ENCODE measurements around the gene FHOD3. TPM values are rescaled to one million over a fixed set of nuclear protein-coding genes. Genes with fewer than 3 reads are reported as not detected.
A peak's percentile ranks its signal among the peaks of the same experiment; 100 is the strongest.
"Not testable (repeated sequence)": the region's sequence is repeated elsewhere in the genome, so short reads cannot be mapped to it uniquely, and the experiment has no call there.

FHOD3 gene
- total and polyA plus RNA-seq, 10 donors = 1.2 to 2.7 (median 1.9) TPM

GRCh38 chr18:36812678-36813077 lies 515.2 kb downstream of the FHOD3 start:
- peak overlapping the region in 4 of 8 donors; percentile 17 to 59 (median 42) for H3K27ac ChIP-seq
- no peaks in the 10 kb centered on the region for H3K27me3 ChIP-seq (replicated peaks in 1 of 7)
- intact Hi-C loops (cut with DNase I; ENCODE audit: low total_unique reads) = no loop called here
- TF ChIP-seq POLR2AphosphoS5 (IDR thresholded peaks at IDR 0.05) = peak in 1 of 3 donors; percentile 44
- TF ChIP-seq, protein P1, sequence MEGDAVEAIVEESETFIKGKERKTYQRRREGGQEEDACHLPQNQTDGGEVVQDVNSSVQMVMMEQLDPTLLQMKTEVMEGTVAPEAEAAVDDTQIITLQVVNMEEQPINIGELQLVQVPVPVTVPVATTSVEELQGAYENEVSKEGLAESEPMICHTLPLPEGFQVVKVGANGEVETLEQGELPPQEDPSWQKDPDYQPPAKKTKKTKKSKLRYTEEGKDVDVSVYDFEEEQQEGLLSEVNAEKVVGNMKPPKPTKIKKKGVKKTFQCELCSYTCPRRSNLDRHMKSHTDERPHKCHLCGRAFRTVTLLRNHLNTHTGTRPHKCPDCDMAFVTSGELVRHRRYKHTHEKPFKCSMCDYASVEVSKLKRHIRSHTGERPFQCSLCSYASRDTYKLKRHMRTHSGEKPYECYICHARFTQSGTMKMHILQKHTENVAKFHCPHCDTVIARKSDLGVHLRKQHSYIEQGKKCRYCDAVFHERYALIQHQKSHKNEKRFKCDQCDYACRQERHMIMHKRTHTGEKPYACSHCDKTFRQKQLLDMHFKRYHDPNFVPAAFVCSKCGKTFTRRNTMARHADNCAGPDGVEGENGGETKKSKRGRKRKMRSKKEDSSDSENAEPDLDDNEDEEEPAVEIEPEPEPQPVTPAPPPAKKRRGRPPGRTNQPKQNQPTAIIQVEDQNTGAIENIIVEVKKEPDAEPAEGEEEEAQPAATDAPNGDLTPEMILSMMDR (IDR thresholded peaks at IDR 0.05 in 8 of 11, conservative IDR thresholded peaks at IDR 0.05 in 3 of 11) = no peak
- no peak for TF ChIP-seq POLR2A (IDR thresholded peaks at IDR 0.05)
- peaks cover 0 to 83% (median 3%) of the 10 kb centered on the region in 6 donors for H3K36me3 ChIP-seq
- 72 to 88% (median 86%) methylated on average over 3 of the region's 3 CpGs for WGBS, 5 donors
- peaks cover 0 to 16% (median 7%) of the 10 kb centered on the region in 6 donors for H3K4me1 ChIP-seq
- DNase-seq = no peak
- no peaks in the 10 kb centered on the region for H3K9me3 ChIP-seq
- H3K4me3 ChIP-seq = no peak overlapping the region

GRCh38 chr18:36813101-36813775 lies 515.7 kb downstream of the FHOD3 start:
- Histone ChIP-seq H3K4me1 (peaks cover 0 to 16% (median 7%) of the 10 kb centered on the region in 6 donors), H3K36me3 (peaks cover 0 to 83% (median 6%) of the 10 kb centered on the region in 6 donors), H3K4me3 (no peak overlapping the region), H3K27ac (peak overlapping the region in 4 of 8 donors; percentile 17 to 59 (median 42)), H3K9me3 (no peaks in the 10 kb centered on the region), H3K27me3 (replicated peaks in 1 of 7) (no peaks in the 10 kb centered on the region)
- 74 to 89% (median 82%) methylated on average over 4 of the region's 4 CpGs for WGBS, 5 donors
- intact Hi-C loops (cut with DNase I; ENCODE audit: low total_unique reads) = no loop called here
- TF ChIP-seq POLR2AphosphoS5 (IDR thresholded peaks at IDR 0.05) (no peak), POLR2A (IDR thresholded peaks at IDR 0.05) (no peak)
- TF ChIP-seq, protein P1 (IDR thresholded peaks at IDR 0.05 in 8 of 11, conservative IDR thresholded peaks at IDR 0.05 in 3 of 11) = no peak
- no peak for DNase-seq

GRCh38 chr18:36813824-36814223 lies 516.3 kb downstream of the FHOD3 start:
- intact Hi-C loops (cut with DNase I; ENCODE audit: low total_unique reads) = no loop called here
- TF ChIP-seq POLR2A (IDR thresholded peaks at IDR 0.05) (no peak), POLR2AphosphoS5 (IDR thresholded peaks at IDR 0.05) (no peak)
- TF ChIP-seq, protein P1 (IDR thresholded peaks at IDR 0.05 in 8 of 11, conservative IDR thresholded peaks at IDR 0.05 in 3 of 11) = no peak

GRCh38 chr18:36814994-36815393 lies 517.5 kb downstream of the FHOD3 start:
- no peak overlapping the region for H3K4me3 ChIP-seq
- intact Hi-C loops (cut with DNase I; ENCODE audit: low total_unique reads) = no loop called here
- no peak for DNase-seq
- TF ChIP-seq POLR2AphosphoS5 (IDR thresholded peaks at IDR 0.05) (no peak), POLR2A (IDR thresholded peaks at IDR 0.05) (no peak)
- TF ChIP-seq, protein P1 (IDR thresholded peaks at IDR 0.05 in 8 of 11, conservative IDR thresholded peaks at IDR 0.05 in 3 of 11) = no peak
- no peak overlapping the region for H3K27ac ChIP-seq
- peaks cover 0 to 11% (median 4%) of the 10 kb centered on the region in 6 donors for H3K4me1 ChIP-seq
- H3K9me3 ChIP-seq = no peaks in the 10 kb centered on the region
- H3K27me3 ChIP-seq (replicated peaks in 1 of 7) = no peaks in the 10 kb centered on the region
- 45 to 100% (median 100%) methylated on average over 1 of the region's 1 CpG for WGBS, 5 donors
- peaks cover 0 to 86% (median 10%) of the 10 kb centered on the region in 6 donors for H3K36me3 ChIP-seq

More at GRCh38 chr18:36813824-36814223, 516.3 kb downstream of the FHOD3 start:
- no peak for DNase-seq
- peaks cover 0 to 16% (median 7%) of the 10 kb centered on the region in 6 donors for H3K4me1 ChIP-seq
- H3K4me3 ChIP-seq = no peak overlapping the region
- no peak overlapping the region for H3K27ac ChIP-seq
- peaks cover 0 to 84% (median 10%) of the 10 kb centered on the region in 6 donors for H3K36me3 ChIP-seq
- WGBS, 5 donors = 77 to 95% (median 85%) methylated on average over 3 of the region's 3 CpGs
- H3K27me3 ChIP-seq (replicated peaks in 1 of 7) = no peaks in the 10 kb centered on the region
- H3K9me3 ChIP-seq = no peaks in the 10 kb centered on the region

- H3K27me3 ChIP-seq (replicated peaks in 1 of 7); DNase-seq; intact Hi-C loops (cut with DNase I; ENCODE audit: low total_unique reads); H3K27ac ChIP-seq; H3K4me3 ChIP-seq; H3K9me3 ChIP-seq: not testable (repeated sequence)
- Histone ChIP-seq H3K36me3 (peaks cover 0 to 82% (median 10%) of the 10 kb centered on the region in 6 donors), H3K4me1 (peaks cover 0 to 11% (median 4%) of the 10 kb centered on the region in 6 donors)
These were observed 518.6 kb downstream of the FHOD3 start for GRCh38 chr18:36816096-36816495.

Measured in spleen (tissue), 11 donors.